22Rv1 (cell line): ENCODE results near the gene SULF2.
"Not testable (repeated sequence)": the region's sequence is repeated elsewhere in the genome, so short reads cannot be mapped to it uniquely, and the experiment has no call there.

ENCODE experiments used
- ZFX ChIP-seq: fragments of 450-650 bp; IDR thresholded peaks from 2 replicates; pipeline ENCODE4 v1.6.1; 2017; ENCODE audit warnings: antibody characterized with exemption, borderline replicate concordance
- TF ChIP-seq, protein P1 (sequence below): fragments of 450-650 bp; IDR thresholded peaks from 2 replicates; pipeline ENCODE4 v1.5.1; 2017; ENCODE audit warnings: mild to moderate bottlenecking

DNA sequence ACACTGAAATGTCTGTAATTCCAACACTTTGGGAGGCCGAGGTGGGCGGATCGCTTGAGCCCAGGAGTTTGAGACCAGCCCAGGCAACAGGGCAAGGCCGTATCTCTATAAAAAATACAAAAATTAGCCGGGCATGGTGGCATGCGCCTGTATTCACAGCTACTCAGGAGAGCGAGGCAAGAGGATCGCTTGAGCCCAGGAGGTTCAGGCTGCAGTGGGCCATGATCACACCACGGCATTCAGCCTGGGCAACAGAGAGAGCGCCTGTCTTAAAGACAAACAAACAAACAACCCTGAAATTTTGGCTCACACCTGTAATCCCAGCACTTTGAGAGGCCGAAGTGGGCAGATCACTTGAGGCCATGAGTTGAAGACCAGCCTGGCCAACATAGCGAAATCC lies 38.7 kb upstream of the SULF2 start:
- TF ChIP-seq, protein P1, sequence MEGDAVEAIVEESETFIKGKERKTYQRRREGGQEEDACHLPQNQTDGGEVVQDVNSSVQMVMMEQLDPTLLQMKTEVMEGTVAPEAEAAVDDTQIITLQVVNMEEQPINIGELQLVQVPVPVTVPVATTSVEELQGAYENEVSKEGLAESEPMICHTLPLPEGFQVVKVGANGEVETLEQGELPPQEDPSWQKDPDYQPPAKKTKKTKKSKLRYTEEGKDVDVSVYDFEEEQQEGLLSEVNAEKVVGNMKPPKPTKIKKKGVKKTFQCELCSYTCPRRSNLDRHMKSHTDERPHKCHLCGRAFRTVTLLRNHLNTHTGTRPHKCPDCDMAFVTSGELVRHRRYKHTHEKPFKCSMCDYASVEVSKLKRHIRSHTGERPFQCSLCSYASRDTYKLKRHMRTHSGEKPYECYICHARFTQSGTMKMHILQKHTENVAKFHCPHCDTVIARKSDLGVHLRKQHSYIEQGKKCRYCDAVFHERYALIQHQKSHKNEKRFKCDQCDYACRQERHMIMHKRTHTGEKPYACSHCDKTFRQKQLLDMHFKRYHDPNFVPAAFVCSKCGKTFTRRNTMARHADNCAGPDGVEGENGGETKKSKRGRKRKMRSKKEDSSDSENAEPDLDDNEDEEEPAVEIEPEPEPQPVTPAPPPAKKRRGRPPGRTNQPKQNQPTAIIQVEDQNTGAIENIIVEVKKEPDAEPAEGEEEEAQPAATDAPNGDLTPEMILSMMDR = not testable (repeated sequence)
- TF ChIP-seq ZFX = not testable (repeated sequence)
